HCT116 (cell line): Measurements from ENCODE around the gene ENTHD1. TPM values are rescaled to one million over a fixed set of nuclear protein-coding genes. Genes with fewer than 3 reads are reported as not detected.

Experiments used
- ATAC-seq: fragments of 200-7000 bp; cut with Tn5 transposase; 2 replicates; pipeline ENCODE4 v1.9.1; 2020; ENCODE audit warnings: mild to moderate bottlenecking, moderate library complexity
- BruUV-seq: library from RNA; stranded (reverse); fragments of 400-500 nt; replicated peaks from 2 replicates; lab custom pipeline; 2021; lab: Mats Ljungman, UMichigan
- CTCF ChIA-PET: fragments of 300-600 bp; sonication (Branson Sonifier 250); formaldehyde crosslinking; loops from one replicate; lab custom pipeline; 2021; ENCODE audit warnings: antibody characterized with exemption; lab: Charles Lee
- POLR2A ChIA-PET: fragments of 300-600, 350-600 bp; sonication (Branson Sonifier 250); formaldehyde crosslinking; loops from one replicate; lab custom pipeline; 2021; ENCODE audit warnings: antibody characterized with exemption; lab: Charles Lee
- RAD21 ChIA-PET, 2 experiments: fragments of 300-600 bp; sonication (Branson Sonifier 250); formaldehyde crosslinking; loops; one replicate each; lab custom pipeline; 2023; ENCODE audit warnings: low total read pairs in 2 of 2; ENCODE audit not compliant: uncharacterized antibody in 2 of 2, unreplicated experiment in 2 of 2, low non-redundant PET in 1 of 2; lab: Charles Lee
- DNase-seq: peaks from one replicate; pipeline ENCODE4 v3.0.0-alpha.2; 2010; ENCODE audit warnings: low read depth, low spot score
- H2AFZ ChIP-seq: fragments of 200-600 bp; shearing (Covaris generic), sonication (generic); 2 replicates; pipeline ENCODE4 v1.6.1; 2017; ENCODE audit warnings: low read depth, mixed run types, mixed read lengths, antibody characterized with exemption, low read length; ENCODE audit not compliant: poor library complexity, severe bottlenecking
- H3K27ac ChIP-seq: 2 replicates; pipeline ENCODE4 v1.5.1; 2012; ENCODE audit warnings: low read depth, low read length
- H3K27me3 ChIP-seq: fragments of 200-600 bp; sonication (generic); 2 replicates; pipeline ENCODE4 v1.6.1; 2016; ENCODE audit warnings: mixed run types, low read length, mixed read lengths; ENCODE audit not compliant: insufficient read depth
- H3K36me3 ChIP-seq, 2 experiments: fragments of 200-500 bp in 1 of 2; fragments of 200-600 bp in 1 of 2; sonication (Bioruptor generic) in 1 of 2; sonication (generic) in 1 of 2; 2 replicates each; pipeline versions ENCODE4 v1.5.1 to v1.6.1; 2014 to 2016; ENCODE audit warnings: low read length in 2 of 2, inconsistent platforms in 1 of 2, mixed read lengths in 1 of 2, mixed run types in 1 of 2; ENCODE audit not compliant: insufficient read depth in 2 of 2, control insufficient read depth in 1 of 2
- H3K4me1 ChIP-seq, 2 experiments: fragments of 200-600 bp in 1 of 2; sonication (generic) in 1 of 2; 2 replicates each; pipeline versions ENCODE4 v1.5.1 to v1.6.1; 2012 to 2017; ENCODE audit warnings: low read length in 2 of 2, inconsistent platforms in 1 of 2, mild to moderate bottlenecking in 1 of 2, mixed read lengths in 1 of 2, mixed run types in 1 of 2, moderate library complexity in 1 of 2; ENCODE audit not compliant: insufficient read depth in 2 of 2, control insufficient read depth in 1 of 2
- H3K4me2 ChIP-seq: fragments of 200-600 bp; sonication (generic); 2 replicates; pipeline ENCODE4 v1.6.1; 2017; ENCODE audit warnings: mixed run types, low read length, mixed read lengths
- H3K4me3 ChIP-seq, 2 experiments: fragments of 200-600 bp in 1 of 2; sonication (generic) in 1 of 2; replicated peaks in 1 of 2; 2 replicates each; pipeline ENCODE4 v1.5.1; 2011 to 2016; ENCODE audit warnings: low read length in 2 of 2, control low read depth in 1 of 2, low read depth in 1 of 2, mild to moderate bottlenecking in 1 of 2, mixed read lengths in 1 of 2, mixed run types in 1 of 2
- H3K79me2 ChIP-seq: fragments of 200-600 bp; sonication (generic); 2 replicates; pipeline ENCODE4 v1.6.1; 2017; ENCODE audit warnings: mild to moderate bottlenecking, mixed run types, low read length, moderate library complexity, mixed read lengths; ENCODE audit not compliant: insufficient read depth
- H3K9ac ChIP-seq: fragments of 200-600 bp; sonication (generic); 2 replicates; pipeline ENCODE4 v1.6.1; 2016; ENCODE audit warnings: low read length, mixed read lengths
- H3K9me2 ChIP-seq: fragments of 200-600 bp; sonication (generic), shearing (Covaris generic); 2 replicates; pipeline ENCODE4 v1.6.1; 2017; ENCODE audit warnings: mixed run types, mild to moderate bottlenecking, moderate library complexity; ENCODE audit not compliant: insufficient read depth
- H3K9me3 ChIP-seq, 2 experiments: fragments of 200-500 bp in 1 of 2; fragments of 200-600 bp in 1 of 2; sonication (Bioruptor generic) in 1 of 2; sonication (generic) in 1 of 2; 2 replicates each; pipeline ENCODE4 v1.6.1; 2014 to 2017; ENCODE audit warnings: low read length in 2 of 2, mixed read lengths in 2 of 2, inconsistent platforms in 1 of 2, low read depth in 1 of 2, mild to moderate bottlenecking in 1 of 2, mixed run types in 1 of 2, moderate library complexity in 1 of 2; ENCODE audit not compliant: control insufficient read depth in 1 of 2, insufficient read depth in 1 of 2
- H4K20me1 ChIP-seq: fragments of 200-600 bp; sonication (generic), shearing (Covaris generic); 2 replicates; pipeline ENCODE4 v1.6.1; 2017; ENCODE audit warnings: mixed run types, mild to moderate bottlenecking, moderate library complexity; ENCODE audit not compliant: insufficient read depth
- CBX3 ChIP-seq: IDR thresholded peaks from 2 replicates; pipeline ENCODE4 v1.6.1; 2012; ENCODE audit warnings: low read depth
- EGR1 ChIP-seq: IDR thresholded peaks from 2 replicates; pipeline ENCODE4 v1.6.1; 2012; ENCODE audit warnings: low read depth
- ELF1 ChIP-seq: IDR thresholded peaks from 2 replicates; pipeline ENCODE4 v1.6.1; 2012; ENCODE audit warnings: low read depth, borderline replicate concordance
- EZH2 ChIP-seq: fragments of 200-600 bp; sonication (generic); IDR thresholded peaks from 2 replicates; pipeline ENCODE4 v1.6.1; 2017; ENCODE audit warnings: antibody characterized with exemption, mixed run types
- JUND ChIP-seq: IDR thresholded peaks from 2 replicates; pipeline ENCODE4 v1.6.1; 2012
- TCF7L2 ChIP-seq: IDR thresholded peaks from 2 replicates; pipeline ENCODE4 v1.7.0; 2011; ENCODE audit warnings: borderline replicate concordance, inconsistent platforms; ENCODE audit not compliant: insufficient read depth, insufficient read length; ENCODE audit errors: extremely low read depth
- ZFX ChIP-seq: fragments of 450-650 bp; IDR thresholded peaks from 2 replicates; pipeline ENCODE4 v1.6.1; 2017
- intact Hi-C: fragments of 100-400 bp; cut with micrococcal nuclease; formaldehyde crosslinking; loops from 2 replicates; pipeline ENCODE4 v1.10.0; 2022
- total RNA-seq: library from RNA; stranded (reverse); gene quantifications from one replicate; pipeline ENCODE4 v1.2.1, GENCODE V29; 2021; ENCODE audit not compliant: unreplicated experiment
- TF ChIP-seq, protein P1 (sequence below), 3 experiments: fragments of 200-600 bp in 1 of 3; sonication (generic) in 1 of 3; IDR thresholded peaks in 2 of 3; conservative IDR thresholded peaks in 1 of 3; 2 replicates each; pipeline ENCODE4 v1.5.1; 2012 to 2017; ENCODE audit warnings: low read depth in 2 of 3, low read length in 2 of 3, antibody characterized with exemption in 1 of 3, borderline replicate concordance in 1 of 3, control low read depth in 1 of 3, mild to moderate bottlenecking in 1 of 3, mixed read lengths in 1 of 3, mixed run types in 1 of 3, moderate library complexity in 1 of 3; ENCODE audit not compliant: insufficient read depth in 1 of 3

Gene ENTHD1
- total RNA-seq, 1 experiment from 2014 or later: not detected

GRCh38 chr22:39693943-39694500 lies 199.5 kb downstream of the ENTHD1 start:
- no peak overlapping the region for H3K4me3 ChIP-seq
- POLR2A ChIA-PET: no interaction called here
- DNase-seq (no peak), ATAC-seq (peak; percentile 28; the same call in 1 of the 2 replicates)
- RAD21 ChIA-PET: no interaction called here
- no peaks in the 10 kb centered on the region for H4K20me1 ChIP-seq
- CTCF ChIA-PET: no interaction called here
- no peak overlapping the region for H3K4me2 ChIP-seq
- no peaks in the 10 kb centered on the region for H3K27me3 ChIP-seq
- no peak overlapping the region for H3K9ac ChIP-seq
- intact Hi-C loops: no loop called here
- no peaks in the 10 kb centered on the region for H3K9me3 ChIP-seq
- H2AFZ ChIP-seq: no peak overlapping the region
- no peaks in the 10 kb centered on the region for H3K79me2 ChIP-seq
- H3K9me2 ChIP-seq: no peaks in the 10 kb centered on the region
- no peaks in the 10 kb centered on the region for H3K4me1 ChIP-seq
- no TSS peak for BruUV-seq
- no peaks in the 10 kb centered on the region for H3K36me3 ChIP-seq
- TF ChIP-seq JUND (no peak), TCF7L2 (no peak), ELF1 (no peak), EZH2 (no peak), EGR1 (no peak), CBX3 (no peak), ZFX (no peak)
- TF ChIP-seq, protein P1, sequence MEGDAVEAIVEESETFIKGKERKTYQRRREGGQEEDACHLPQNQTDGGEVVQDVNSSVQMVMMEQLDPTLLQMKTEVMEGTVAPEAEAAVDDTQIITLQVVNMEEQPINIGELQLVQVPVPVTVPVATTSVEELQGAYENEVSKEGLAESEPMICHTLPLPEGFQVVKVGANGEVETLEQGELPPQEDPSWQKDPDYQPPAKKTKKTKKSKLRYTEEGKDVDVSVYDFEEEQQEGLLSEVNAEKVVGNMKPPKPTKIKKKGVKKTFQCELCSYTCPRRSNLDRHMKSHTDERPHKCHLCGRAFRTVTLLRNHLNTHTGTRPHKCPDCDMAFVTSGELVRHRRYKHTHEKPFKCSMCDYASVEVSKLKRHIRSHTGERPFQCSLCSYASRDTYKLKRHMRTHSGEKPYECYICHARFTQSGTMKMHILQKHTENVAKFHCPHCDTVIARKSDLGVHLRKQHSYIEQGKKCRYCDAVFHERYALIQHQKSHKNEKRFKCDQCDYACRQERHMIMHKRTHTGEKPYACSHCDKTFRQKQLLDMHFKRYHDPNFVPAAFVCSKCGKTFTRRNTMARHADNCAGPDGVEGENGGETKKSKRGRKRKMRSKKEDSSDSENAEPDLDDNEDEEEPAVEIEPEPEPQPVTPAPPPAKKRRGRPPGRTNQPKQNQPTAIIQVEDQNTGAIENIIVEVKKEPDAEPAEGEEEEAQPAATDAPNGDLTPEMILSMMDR (IDR thresholded peaks at IDR 0.05 in 2 of 3, conservative IDR thresholded peaks at IDR 0.05 in 1 of 3; ENCODE audit: borderline replicate concordance in 1 of 3, insufficient read depth in 1 of 3, low read depth in 2 of 3, low read length in 2 of 3): no peak
- no peak overlapping the region for H3K27ac ChIP-seq

Other genes starting within 250 kb of the ENTHD1 start
- 0.42 TPM for gene GRAP2, start 7.3 kb upstream of the ENTHD1 start, total RNA-seq
- not detected for gene TMA7B, start 66.6 kb upstream of the ENTHD1 start, total RNA-seq
- 24.5 TPM for gene FAM83F, start 101.2 kb upstream of the ENTHD1 start, total RNA-seq